Aorta (tissue), 5 donors: ENCODE measurements around the gene EFS. TPM values are rescaled to one million over a fixed set of nuclear protein-coding genes. Genes with fewer than 3 reads are reported as not detected.

Experiments used
- ATAC-seq: fragments of 200-7000 bp; cut with Tn5 transposase; one replicate; pipeline ENCODE4 v1.9.1; 2022; ENCODE audit warnings: moderate library complexity; ENCODE audit not compliant: low FRiP score
- DNase-seq, 2 donors: peaks; one replicate each; pipeline ENCODE4 v3.0.0-alpha.2; 2020
- H3K27ac ChIP-seq, 2 donors: one replicate each; pipeline ENCODE4 v1.5.1; 2013; ENCODE audit warnings: low read length in 2 of 2, mild to moderate bottlenecking in 2 of 2, moderate library complexity in 2 of 2, control low read depth in 1 of 2, inconsistent platforms in 1 of 2, low read depth in 1 of 2
- H3K27me3 ChIP-seq, 2 donors: one replicate each; pipeline ENCODE4 v1.6.1; 2013; ENCODE audit warnings: control low read depth in 1 of 2, low read length in 1 of 2, mild to moderate bottlenecking in 1 of 2, moderate library complexity in 1 of 2; ENCODE audit not compliant: insufficient read depth in 2 of 2, control insufficient read depth in 1 of 2
- H3K36me3 ChIP-seq, 2 donors: one replicate each; pipeline ENCODE4 v1.6.1; 2013; ENCODE audit warnings: control low read depth in 1 of 2, low read length in 1 of 2, mild to moderate bottlenecking in 1 of 2; ENCODE audit not compliant: insufficient read depth in 2 of 2, control insufficient read depth in 1 of 2
- H3K4me1 ChIP-seq, 2 donors: one replicate each; pipeline ENCODE4 v1.6.1; 2013; ENCODE audit warnings: low read length in 2 of 2, control low read depth in 1 of 2, mild to moderate bottlenecking in 1 of 2, moderate library complexity in 1 of 2; ENCODE audit not compliant: insufficient read depth in 2 of 2, control insufficient read depth in 1 of 2
- H3K4me3 ChIP-seq, 2 donors: one replicate each; pipeline ENCODE4 v1.5.1; 2013; ENCODE audit warnings: low read length in 2 of 2, control low read depth in 1 of 2, mild to moderate bottlenecking in 1 of 2
- H3K9me3 ChIP-seq: one replicate; pipeline ENCODE4 v1.6.1; 2013; ENCODE audit warnings: mild to moderate bottlenecking, low read length; ENCODE audit not compliant: control insufficient read depth
- WGBS, 2 donors: extraction: QIAGEN DNeasy Blood & Tissue Kit; methylation state at CpG; one replicate each; pipeline ENCODE4 v1.1.7; 2013; 5-methylcytosine and 5-hydroxymethylcytosine counted together
- intact Hi-C, 2 donors: fragments of 100-400 bp; cut with DNase I; formaldehyde crosslinking; loops; one replicate each; pipeline versions ENCODE4 v1.14.2 to v1.15.0; 2022
- polyA plus RNA-seq, 2 donors: library from polyadenylated mRNA; stranded (reverse); fragments of 200-250 nt; gene quantifications; one replicate each; pipeline ENCODE4 v1.2.3, GENCODE V29; 2013
- total RNA-seq, 2 donors: library from RNA; stranded (reverse); fragmentation: NEBNext Ultra II Directional; extraction: Animal tissue kit (Norgen Biotek cat#: 25700); gene quantifications; one replicate each; pipeline ENCODE4 v1.2.1, GENCODE V29; 2021
- donor health status: healthy with polysubstance abuse.
- donor health status: Bipolar disorder and iron deficiency.
- donor health status: DM: no; HTN: no; CAD: no.
- donor health status: DM: no; HTN: no; CAD: no.
- donor health status: DM: yes; HTN: yes; CAD: no.

The EFS gene
- total and polyA plus RNA-seq, 4 donors, result 5.5 to 36.7 (median 22.1) TPM

DNA sequence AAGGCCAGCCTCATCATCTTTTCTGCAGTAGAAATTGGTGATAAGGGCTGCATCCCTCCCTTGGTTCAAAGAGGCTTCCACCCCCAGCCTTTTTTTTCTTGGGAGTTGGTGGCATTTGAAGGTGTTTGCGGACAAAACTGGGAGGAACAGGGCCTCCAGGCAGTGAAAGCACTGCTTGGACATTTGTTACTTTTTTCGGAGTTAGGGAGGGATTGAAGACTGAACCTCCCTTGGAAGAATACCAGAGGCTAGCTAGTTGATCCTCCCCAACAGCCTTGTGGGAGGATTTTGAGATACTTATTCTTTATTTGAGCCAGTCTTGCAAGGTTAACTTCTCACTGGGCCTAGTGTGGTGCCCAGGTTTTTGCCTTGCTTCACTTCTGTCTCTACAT, 40.5 kb downstream of the EFS start:
- DNase-seq, result no peak
- H3K9me3 ChIP-seq, result no peaks in the 10 kb centered on the region
- H3K4me1 ChIP-seq, result no peaks in the 10 kb centered on the region
- intact Hi-C loops, result loop anchor here (5.0 to 10.0 kb wide), 4 partner anchors 43 to 240 kb away; partner anchors contain the start of genes AP1G2 (in 1 of the 2), EFS (in 1 of the 2), NGDN (in 1 of the 2) and THTPA (in 1 of the 2)
- no peaks in the 10 kb centered on the region for H3K27me3 ChIP-seq
- ATAC-seq, result no peak
- no peak overlapping the region for H3K27ac ChIP-seq
- 79 to 82% methylated on average over 2 of the region's 2 CpGs for WGBS, 2 donors
- H3K36me3 ChIP-seq, result peaks cover 2 to 7% of the 10 kb centered on the region in 2 donors
- H3K4me3 ChIP-seq, result no peak overlapping the region

DNA sequence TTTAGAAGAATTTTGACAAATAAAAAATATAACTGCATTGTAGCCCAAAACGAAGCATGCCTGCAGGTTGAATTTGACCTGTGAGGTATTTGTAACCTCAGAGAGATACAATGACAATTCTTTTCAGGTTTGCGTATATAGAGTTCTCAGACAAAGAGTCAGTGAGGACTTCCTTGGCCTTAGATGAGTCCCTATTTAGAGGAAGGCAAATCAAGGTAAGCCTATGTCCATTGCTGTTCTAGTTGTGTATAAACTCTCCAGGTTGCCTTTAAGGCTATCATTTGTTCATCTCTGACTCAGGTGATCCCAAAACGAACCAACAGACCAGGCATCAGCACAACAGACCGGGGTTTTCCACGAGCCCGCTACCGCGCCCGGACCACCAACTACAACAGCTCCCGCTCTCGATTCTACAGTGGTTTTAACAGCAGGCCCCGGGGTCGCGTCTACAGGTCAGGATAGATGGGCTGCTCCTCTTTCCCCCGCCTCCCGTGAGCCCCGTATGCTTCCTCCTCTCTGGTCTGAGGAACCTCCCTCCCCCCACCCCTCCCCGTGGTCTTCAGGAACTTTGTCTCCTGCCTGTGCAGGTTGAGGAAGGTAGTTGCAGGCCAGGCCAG, 41.0 kb downstream of the EFS start:
- 85 to 86% methylated on average over 18 of the region's 18 CpGs for WGBS, 2 donors

DNA sequence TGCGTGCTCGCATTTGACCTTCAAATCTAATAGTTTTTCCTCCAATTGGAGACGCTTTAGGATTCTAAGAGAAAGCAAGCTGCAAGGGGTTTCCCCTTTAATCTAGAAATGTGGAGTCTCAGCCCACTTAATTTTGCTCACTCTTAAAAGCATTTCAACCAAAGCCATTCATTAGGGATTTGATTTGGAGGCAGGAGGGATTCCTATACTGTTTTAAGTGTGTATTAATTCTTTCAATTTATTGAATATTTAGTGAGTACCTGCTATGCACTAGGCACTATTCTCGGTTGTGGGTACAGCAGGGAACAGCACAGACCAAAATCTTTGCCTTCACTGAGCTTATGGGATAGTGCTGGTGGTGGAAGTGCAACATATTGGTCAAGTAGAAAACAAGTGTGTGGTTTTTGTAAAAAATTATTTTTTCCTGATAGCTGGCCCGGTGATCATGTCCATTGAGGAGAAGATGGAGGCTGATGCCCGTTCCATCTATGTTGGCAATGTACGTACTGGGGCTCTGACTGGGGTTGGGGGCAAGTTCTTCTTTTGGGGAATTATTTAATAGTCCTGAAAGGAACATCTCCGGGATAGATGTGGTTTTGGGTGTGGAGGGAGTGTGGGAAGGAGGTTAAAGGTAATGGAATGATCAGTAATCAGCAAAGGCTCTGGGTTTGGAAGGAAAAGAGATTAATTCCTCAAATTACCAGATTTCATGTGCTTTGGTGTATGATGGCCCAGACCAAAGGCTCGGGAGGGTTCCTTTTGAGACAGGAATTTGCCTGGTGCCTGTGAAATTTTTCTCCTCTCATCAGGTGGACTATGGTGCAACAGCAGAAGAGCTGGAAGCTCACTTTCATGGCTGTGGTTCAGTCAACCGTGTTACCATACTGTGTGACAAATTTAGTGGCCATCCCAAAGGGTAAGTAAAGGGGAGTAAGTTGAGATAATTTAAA, 42.1 kb downstream of the EFS start:
- Histone ChIP-seq H3K36me3 (peaks cover 2 to 7% of the 10 kb centered on the region in 2 donors), H3K4me1 (no peaks in the 10 kb centered on the region), H3K9me3 (no peaks in the 10 kb centered on the region), H3K27me3 (no peaks in the 10 kb centered on the region), H3K4me3 (peak overlapping the region in 1 of 2 donors; percentile 81), H3K27ac (no peak overlapping the region)
- DNase-seq, result no peak
- 46% methylated on average over 10 of the region's 10 CpGs for WGBS, 2 donors
- ATAC-seq, result no peak
- intact Hi-C loops, result loop anchor here (5.0 to 10.0 kb wide), 4 partner anchors 44 to 242 kb away; partner anchors contain the start of genes AP1G2 (in 1 of the 2), EFS (in 1 of the 2), NGDN (in 1 of the 2) and THTPA (in 1 of the 2)

More for the DNA sequence above, 41.0 kb downstream of the EFS start:
- no peak overlapping the region for H3K27ac ChIP-seq
- H3K4me1 ChIP-seq, result no peaks in the 10 kb centered on the region
- no peaks in the 10 kb centered on the region for H3K27me3 ChIP-seq
- H3K4me3 ChIP-seq, result no peak overlapping the region
- intact Hi-C loops, result loop anchor here (5.0 to 10.0 kb wide), 4 partner anchors 43 to 241 kb away; partner anchors contain the start of genes AP1G2 (in 1 of the 2), EFS (in 1 of the 2), NGDN (in 1 of the 2) and THTPA (in 1 of the 2)
- ATAC-seq (no peak), DNase-seq (no peak)
- no peaks in the 10 kb centered on the region for H3K9me3 ChIP-seq
- H3K36me3 ChIP-seq, result peaks cover 2 to 7% of the 10 kb centered on the region in 2 donors

DNA sequence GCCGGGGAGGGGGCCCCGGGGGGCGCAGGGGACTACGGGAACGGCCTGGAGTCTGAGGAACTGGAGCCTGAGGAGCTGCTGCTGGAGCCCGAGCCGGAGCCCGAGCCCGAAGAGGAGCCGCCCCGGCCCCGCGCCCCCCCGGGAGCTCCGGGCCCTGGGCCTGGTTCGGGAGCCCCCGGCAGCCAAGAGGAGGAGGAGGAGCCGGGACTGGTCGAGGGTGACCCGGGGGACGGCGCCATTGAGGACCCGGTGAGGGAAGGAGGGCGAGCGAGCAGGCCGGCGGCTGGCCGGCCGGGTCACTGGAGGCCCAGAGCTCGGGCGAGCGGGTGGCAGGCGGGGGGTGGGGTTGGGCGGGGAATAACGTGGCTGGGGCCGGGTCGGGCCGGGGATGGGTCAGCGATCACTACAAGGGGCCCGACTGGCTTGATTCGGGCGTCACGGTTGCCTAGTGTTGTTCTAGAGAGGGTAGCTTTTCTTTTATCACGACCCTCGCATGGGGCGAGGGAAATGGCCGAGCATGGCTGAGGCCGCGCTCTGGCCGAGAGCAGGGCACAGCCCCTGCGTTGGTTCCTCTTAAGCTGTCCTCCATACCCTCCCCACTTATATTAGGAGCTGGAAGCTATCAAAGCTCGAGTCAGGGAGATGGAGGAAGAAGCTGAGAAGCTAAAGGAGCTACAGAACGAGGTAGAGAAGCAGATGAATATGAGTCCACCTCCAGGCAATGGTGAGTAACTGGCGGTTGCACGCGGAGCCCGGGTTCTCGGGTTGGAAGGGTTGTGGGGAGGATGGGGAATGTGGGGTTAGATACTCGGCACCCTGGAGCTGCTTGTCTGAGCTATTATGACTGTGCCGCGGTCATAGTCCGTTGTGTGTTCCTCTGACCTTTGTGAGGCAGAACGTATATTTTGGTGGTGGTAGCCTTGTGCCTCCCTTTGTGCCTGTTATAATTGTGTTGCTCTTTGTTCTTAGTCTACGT, 43.1 kb downstream of the EFS start:
- intact Hi-C loops, result loop anchor here (5.0 to 10.0 kb wide), 4 partner anchors 45 to 243 kb away; partner anchors contain the start of genes AP1G2 (in 1 of the 2), EFS (in 1 of the 2), NGDN (in 1 of the 2) and THTPA (in 1 of the 2)
- peak; percentile 17 for ATAC-seq
- H3K27me3 ChIP-seq, result no peaks in the 10 kb centered on the region

DNA sequence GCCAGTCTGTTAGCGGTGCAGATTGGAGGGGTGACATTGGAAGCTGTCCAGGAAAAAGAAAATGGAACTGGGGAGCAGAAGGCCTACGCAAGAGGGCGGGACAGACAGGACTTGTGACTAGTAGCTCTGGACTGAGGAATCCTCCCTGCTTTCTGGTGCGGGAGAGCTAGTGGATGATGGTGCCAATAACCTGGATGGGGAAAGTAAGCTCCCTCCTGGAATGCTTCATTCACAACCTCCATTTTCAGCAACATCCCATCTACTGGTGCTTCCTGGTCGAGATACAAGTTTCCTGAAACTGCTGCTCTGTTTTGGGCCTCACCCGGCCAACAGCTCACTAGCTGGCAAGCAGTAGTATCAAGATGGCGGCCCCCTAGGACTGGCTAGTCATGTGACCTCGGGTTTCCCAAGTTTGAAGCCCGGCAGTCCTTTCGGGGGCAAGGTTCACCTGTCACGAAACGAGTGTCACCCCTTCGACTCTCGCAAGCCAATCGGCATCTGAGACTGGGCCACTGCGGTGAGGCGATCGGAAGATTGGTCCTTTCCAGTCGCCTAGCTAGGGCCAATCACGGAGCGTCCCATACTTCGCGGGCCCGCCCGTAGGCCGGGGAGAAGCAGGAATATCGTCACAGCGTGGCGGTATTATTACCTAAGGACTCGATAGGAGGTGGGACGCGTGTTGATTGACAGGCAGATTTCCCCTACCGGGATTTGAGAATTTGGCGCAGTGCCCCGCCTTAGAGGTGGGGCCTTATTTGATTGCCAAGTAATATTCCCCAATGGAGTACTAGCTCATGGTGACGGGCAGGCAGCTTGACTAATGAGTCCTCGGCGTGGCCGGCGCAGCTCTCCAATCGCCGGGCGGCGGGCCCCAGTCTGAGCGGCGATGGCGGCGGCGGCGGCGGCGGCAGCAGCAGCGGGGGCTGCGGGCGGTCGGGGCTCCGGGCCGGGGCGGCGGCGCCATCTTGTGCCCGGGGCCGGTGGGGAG, 44.1 kb downstream of the EFS start, which contains the start of gene PABPN1:
Gene PABPN1 (plus strand): TSS at position 874 of the 988 bp plus-strand sequence. CDS start 13 bp downstream, at position 887.
- H3K27me3 ChIP-seq, result no peaks in the 10 kb centered on the region
- intact Hi-C loops, result loop anchor here (1.0 to 10.0 kb wide), 5 partner anchors 35 to 244 kb away; partner anchors contain the start of genes AP1G2 (in 1 of the 2), EFS (in 1 of the 2), HOMEZ (in 1 of the 2) and NGDN (in 1 of the 2)
- H3K9me3 ChIP-seq, result no peaks in the 10 kb centered on the region
- 3 to 4% methylated on average over 60 to 63 of the region's 63 CpGs for WGBS, 2 donors
- DNase-seq, result peak; percentile 98 to 99
- no peaks in the 10 kb centered on the region for H3K4me1 ChIP-seq
- H3K27ac ChIP-seq, result peak within 1 kb of the TSS; percentile 80 to 94
- ATAC-seq, result peak; percentile 98
- peak within 1 kb of the TSS; percentile 81 to 91 for H3K4me3 ChIP-seq
- H3K36me3 ChIP-seq, result peaks cover 2 to 7% of the 10 kb centered on the region in 2 donors

More for the DNA sequence above, 43.1 kb downstream of the EFS start:
- H3K4me3 ChIP-seq, result peak overlapping the region; percentile 81 to 91
- H3K36me3 ChIP-seq, result peaks cover 2 to 7% of the 10 kb centered on the region in 2 donors
- 1% methylated on average over 44 to 64 of the region's 64 CpGs for WGBS, 2 donors
- peak overlapping the region; percentile 66 to 73 for H3K27ac ChIP-seq
- DNase-seq, result peak; percentile 72 to 86
- no peaks in the 10 kb centered on the region for H3K9me3 ChIP-seq
- H3K4me1 ChIP-seq, result no peaks in the 10 kb centered on the region

DNA sequence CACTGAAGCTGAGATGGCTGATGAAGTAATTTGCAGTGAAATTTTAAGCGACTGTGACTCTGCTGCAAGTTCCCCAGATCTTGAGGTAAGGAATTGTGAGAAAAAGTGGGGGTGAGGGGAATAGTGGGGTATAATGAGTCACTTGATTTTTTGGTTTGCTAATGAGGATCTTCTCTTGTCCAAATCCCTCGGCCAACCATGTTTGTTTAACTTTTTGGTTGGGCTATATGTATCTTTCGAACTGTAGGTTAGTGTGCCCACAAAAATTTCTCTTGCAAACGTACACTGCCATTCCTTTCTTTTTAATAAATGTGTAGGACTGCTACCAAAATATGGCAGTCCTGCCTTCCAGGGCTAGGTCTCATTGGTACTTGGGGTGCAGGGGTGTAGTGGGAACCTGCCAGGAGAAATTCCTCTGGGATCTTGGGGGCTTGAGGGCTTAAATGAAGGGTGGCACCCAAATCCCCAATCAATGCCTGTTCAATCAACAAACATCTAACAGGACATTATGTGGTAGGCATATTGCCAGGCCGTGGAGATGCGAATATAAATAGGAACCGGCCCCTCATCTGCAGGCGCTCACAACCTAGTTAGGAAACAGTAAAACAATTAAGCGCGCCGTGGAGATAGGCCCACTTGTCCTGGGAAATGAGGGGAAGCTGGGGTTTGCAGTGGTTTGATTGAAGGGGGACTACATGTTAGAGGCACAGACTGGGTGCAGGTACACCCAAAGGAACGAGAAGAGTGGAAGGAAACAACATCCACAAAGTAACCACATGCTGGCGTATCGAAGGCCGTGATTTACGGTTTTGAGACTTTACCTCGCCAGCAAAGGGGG, 45.0 kb downstream of the EFS start:
- 91% methylated on average over 17 of the region's 17 CpGs for WGBS, 2 donors
- H3K4me1 ChIP-seq, result no peaks in the 10 kb centered on the region
- H3K27me3 ChIP-seq, result no peaks in the 10 kb centered on the region
- H3K4me3 ChIP-seq, result no peak overlapping the region
- no peaks in the 10 kb centered on the region for H3K9me3 ChIP-seq
- H3K36me3 ChIP-seq, result peaks cover 2 to 4% of the 10 kb centered on the region in 2 donors
- ATAC-seq (no peak), DNase-seq (no peak)
- intact Hi-C loops, result loop anchor here (1.0 to 10.0 kb wide), 5 partner anchors 34 to 245 kb away; partner anchors contain the start of genes AP1G2 (in 1 of the 2), EFS (in 1 of the 2), HOMEZ (in 1 of the 2) and NGDN (in 1 of the 2)
- H3K27ac ChIP-seq, result peak overlapping the region; percentile 80 to 94
